ENCODE measurements around the gene SMIM22.

The SMIM22 gene

GRCh38 chr16:4749700-4750257 is 45.4 kb upstream of the SMIM22 start:
- TF ChIP-seq CTCF (IDR thresholded peaks at IDR 0.05; ENCODE audit: unreplicated experiment in 3 of 3): no peak
- Mint-ChIP-seq H3K36me3 (ENCODE audit: low read depth) (peaks cover 30% of the 10 kb centered on the region), H3K4me1 (peaks cover 16% of the 10 kb centered on the region), H3K27ac (no peak overlapping the region), H3K4me3 (no peak overlapping the region), H3K9me3 (no peaks in the 10 kb centered on the region), H3K27me3 (ENCODE audit: low read depth) (no peaks in the 10 kb centered on the region)

- Mint-ChIP-seq H3K27ac (no peak overlapping the region), H3K36me3 (ENCODE audit: low read depth) (peaks cover 42% of the 10 kb centered on the region), H3K4me1 (peaks cover 16% of the 10 kb centered on the region), H3K27me3 (ENCODE audit: low read depth) (no peaks in the 10 kb centered on the region), H3K4me3 (no peak overlapping the region), H3K9me3 (no peaks in the 10 kb centered on the region)
- no peak for TF ChIP-seq CTCF (IDR thresholded peaks at IDR 0.05; ENCODE audit: unreplicated experiment in 3 of 3)
These were observed 44.3 kb upstream of the SMIM22 start for GRCh38 chr16:4750896-4751295.

GRCh38 chr16:4752351-4753100 is 42.6 kb upstream of the SMIM22 start:
- Mint-ChIP-seq H3K36me3 (ENCODE audit: low read depth) (peaks cover 54% of the 10 kb centered on the region), H3K27ac (no peak overlapping the region), H3K9me3 (no peaks in the 10 kb centered on the region), H3K4me3 (no peak overlapping the region), H3K27me3 (ENCODE audit: low read depth) (no peaks in the 10 kb centered on the region), H3K4me1 (peaks cover 7% of the 10 kb centered on the region)
- TF ChIP-seq CTCF (IDR thresholded peaks at IDR 0.05; ENCODE audit: unreplicated experiment in 3 of 3): no peak

- no peaks in the 10 kb centered on the region for H3K4me1 Mint-ChIP-seq
- H3K9me3 Mint-ChIP-seq: no peaks in the 10 kb centered on the region
- H3K27me3 Mint-ChIP-seq (ENCODE audit: low read depth): no peaks in the 10 kb centered on the region
- no peak overlapping the region for H3K4me3 Mint-ChIP-seq
- TF ChIP-seq CTCF (IDR thresholded peaks at IDR 0.05; ENCODE audit: unreplicated experiment in 3 of 3): no peak
- H3K27ac Mint-ChIP-seq: no peak overlapping the region
- H3K36me3 Mint-ChIP-seq (ENCODE audit: low read depth): peaks cover 58% of the 10 kb centered on the region
These were observed 41.9 kb upstream of the SMIM22 start for GRCh38 chr16:4753227-4753626.

- H3K9me3 Mint-ChIP-seq: no peaks in the 10 kb centered on the region
- H3K27ac Mint-ChIP-seq: no peak overlapping the region
- H3K4me1 Mint-ChIP-seq: no peaks in the 10 kb centered on the region
- H3K4me3 Mint-ChIP-seq: no peak overlapping the region
- H3K27me3 Mint-ChIP-seq (ENCODE audit: low read depth): no peaks in the 10 kb centered on the region
- TF ChIP-seq CTCF (IDR thresholded peaks at IDR 0.05; ENCODE audit: unreplicated experiment in 3 of 3): no peak
- H3K36me3 Mint-ChIP-seq (ENCODE audit: low read depth): peaks cover 70% of the 10 kb centered on the region
These were observed 40.3 kb upstream of the SMIM22 start for GRCh38 chr16:4754865-4755264.

- H3K4me1 Mint-ChIP-seq: no peaks in the 10 kb centered on the region
- H3K36me3 Mint-ChIP-seq (ENCODE audit: low read depth): peaks cover 76% of the 10 kb centered on the region
- no peaks in the 10 kb centered on the region for H3K27me3 Mint-ChIP-seq (ENCODE audit: low read depth)
- no peak overlapping the region for H3K27ac Mint-ChIP-seq
- no peak overlapping the region for H3K4me3 Mint-ChIP-seq
- H3K9me3 Mint-ChIP-seq: no peaks in the 10 kb centered on the region
- no peak for TF ChIP-seq CTCF (IDR thresholded peaks at IDR 0.05; ENCODE audit: unreplicated experiment in 3 of 3)
These were observed 39.5 kb upstream of the SMIM22 start for GRCh38 chr16:4755687-4756086.
